ENCODE results near the gene SULF2.
"Not testable (repeated sequence)": the region's sequence is repeated elsewhere in the genome, so short reads cannot be mapped to it uniquely, and the experiment has no call there.

Gene SULF2

DNA sequence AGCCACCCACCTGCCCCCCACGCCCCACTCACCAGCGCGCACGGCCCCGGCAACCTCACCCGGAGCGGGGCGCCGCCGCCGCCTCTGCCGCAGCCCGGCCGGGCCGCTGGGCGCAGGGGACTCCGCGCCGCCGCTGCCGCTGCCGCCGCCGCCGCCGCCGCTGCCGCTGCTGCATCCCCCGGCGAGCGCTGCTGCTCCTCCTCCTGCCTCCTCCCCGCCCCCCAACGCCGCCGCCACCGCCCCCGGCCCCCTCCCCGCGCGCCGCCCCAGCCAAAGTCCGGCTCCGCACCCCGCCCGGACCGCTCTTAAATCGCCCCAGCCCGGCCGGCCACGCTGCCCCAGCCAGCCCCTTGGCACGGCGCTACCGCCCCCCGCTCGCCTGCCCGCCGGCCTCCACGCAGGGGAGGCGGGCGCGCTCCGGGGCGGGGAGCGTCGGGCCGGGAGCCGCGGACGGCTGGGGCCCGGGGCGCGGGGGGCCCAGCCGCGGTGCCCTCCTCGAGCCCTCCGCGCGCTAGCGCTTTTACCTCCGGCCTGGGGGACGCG, at the start of gene SULF2:
Gene SULF2, minus strand, starts transcription at position 171 of the 543 bp plus-strand sequence. CDS start 28,118 bp downstream, outside the sequence.
- peak within 1 kb of the TSS; percentile 75 to 81 for H3K4me3 ChIP-seq (ENCODE audit: low read length in 2 of 2)
- peak within 1 kb of the TSS; percentile 47 to 73 for H3K9ac ChIP-seq (ENCODE audit: low read depth in 1 of 2, low read length in 2 of 2)
- peak within 1 kb of the TSS; percentile 81 to 86 for H3K27ac ChIP-seq (ENCODE audit: low read depth in 2 of 2, low read length in 2 of 2)
- H3K9me3 ChIP-seq (ENCODE audit: control insufficient read depth in 2 of 2, low read length in 2 of 2): no peaks in the 10 kb centered on the region
- peaks cover 20 to 24% of the 10 kb centered on the region in 2 donors for H3K4me1 ChIP-seq (ENCODE audit: control insufficient read depth in 2 of 2, insufficient read depth in 2 of 2, low read length in 2 of 2)
- no peaks in the 10 kb centered on the region for H3K27me3 ChIP-seq (ENCODE audit: control insufficient read depth in 2 of 2, insufficient read depth in 2 of 2, low read length in 2 of 2)
- H3K36me3 ChIP-seq (ENCODE audit: control insufficient read depth in 2 of 2, insufficient read depth in 2 of 2, low read length in 2 of 2): no peaks in the 10 kb centered on the region

DNA sequence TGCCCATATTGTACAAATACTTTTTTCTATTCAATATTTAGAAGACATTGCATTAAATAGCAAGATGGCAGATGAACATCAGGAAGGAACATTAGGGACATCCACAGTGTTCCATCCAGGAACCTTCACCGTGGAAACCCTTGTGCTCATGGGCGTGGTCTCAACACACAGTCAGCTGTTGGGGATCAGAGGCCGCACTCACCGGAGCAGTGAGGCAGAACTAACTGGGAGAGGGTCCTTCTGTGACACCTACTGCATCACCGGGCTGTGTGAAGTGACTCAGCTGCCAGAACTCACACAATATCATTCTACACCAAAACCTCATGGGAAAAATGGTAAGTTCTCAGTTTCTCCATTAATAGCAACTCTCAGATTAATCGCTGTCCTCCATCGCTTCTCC, 46.4 kb upstream of the SULF2 start:
- not testable (repeated sequence) for H3K27me3 ChIP-seq (ENCODE audit: control insufficient read depth in 2 of 2, insufficient read depth in 2 of 2, low read length in 2 of 2); H3K9me3 ChIP-seq (ENCODE audit: control insufficient read depth in 2 of 2, low read length in 2 of 2); H3K36me3 ChIP-seq (ENCODE audit: control insufficient read depth in 2 of 2, insufficient read depth in 2 of 2, low read length in 2 of 2); H3K27ac ChIP-seq (ENCODE audit: low read depth in 2 of 2, low read length in 2 of 2); H3K4me1 ChIP-seq (ENCODE audit: control insufficient read depth in 2 of 2, insufficient read depth in 2 of 2, low read length in 2 of 2); H3K9ac ChIP-seq (ENCODE audit: low read depth in 1 of 2, low read length in 2 of 2); H3K4me3 ChIP-seq (ENCODE audit: low read length in 2 of 2)

DNA sequence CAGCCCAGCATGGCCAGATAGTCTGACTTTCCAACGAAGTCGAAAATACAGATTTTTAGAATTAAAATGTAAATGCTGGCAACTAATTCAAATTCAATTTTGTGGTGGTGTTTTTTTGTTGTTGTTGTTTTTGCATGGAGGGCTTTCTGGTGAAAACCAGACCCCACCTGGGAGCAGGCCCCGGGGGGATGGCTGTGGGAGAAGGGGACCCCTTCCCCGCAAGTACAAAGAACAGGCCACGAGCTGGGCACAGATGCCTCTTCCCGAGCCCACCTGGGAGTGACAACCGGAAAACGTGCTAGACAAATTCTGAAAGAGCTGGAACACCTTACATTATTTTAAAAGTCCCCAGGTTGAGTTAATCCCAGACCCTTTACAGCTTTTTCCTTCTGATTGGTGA, 41.4 kb upstream of the SULF2 start:
- not testable (repeated sequence) for H3K9me3 ChIP-seq (ENCODE audit: control insufficient read depth in 2 of 2, low read length in 2 of 2); H3K27me3 ChIP-seq (ENCODE audit: control insufficient read depth in 2 of 2, insufficient read depth in 2 of 2, low read length in 2 of 2); H3K4me1 ChIP-seq (ENCODE audit: control insufficient read depth in 2 of 2, insufficient read depth in 2 of 2, low read length in 2 of 2); H3K27ac ChIP-seq (ENCODE audit: low read depth in 2 of 2, low read length in 2 of 2); H3K36me3 ChIP-seq (ENCODE audit: control insufficient read depth in 2 of 2, insufficient read depth in 2 of 2, low read length in 2 of 2); H3K4me3 ChIP-seq (ENCODE audit: low read length in 2 of 2); H3K9ac ChIP-seq (ENCODE audit: low read depth in 1 of 2, low read length in 2 of 2)

DNA sequence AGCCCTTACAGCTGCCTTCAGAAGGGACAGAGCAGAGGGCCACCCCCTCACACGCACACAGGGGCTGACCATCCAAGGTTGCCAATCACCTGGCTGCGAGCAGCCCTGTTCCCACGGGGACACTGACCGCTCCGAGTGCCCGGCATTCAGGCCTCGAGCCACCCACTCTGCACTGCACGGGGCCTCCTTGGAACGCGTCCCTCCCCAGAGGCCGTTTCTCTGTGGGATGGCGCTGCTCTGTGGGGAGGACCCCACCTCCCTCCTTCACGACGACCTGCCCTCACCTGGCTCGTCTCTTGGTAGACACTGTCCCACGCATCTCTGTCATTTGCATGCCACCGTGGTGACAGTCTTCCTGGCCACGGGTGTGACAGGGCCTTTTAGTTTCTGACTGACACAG, 40.7 kb upstream of the SULF2 start:
- H3K36me3 ChIP-seq (ENCODE audit: control insufficient read depth in 2 of 2, insufficient read depth in 2 of 2, low read length in 2 of 2); H3K27ac ChIP-seq (ENCODE audit: low read depth in 2 of 2, low read length in 2 of 2); H3K9ac ChIP-seq (ENCODE audit: low read depth in 1 of 2, low read length in 2 of 2); H3K9me3 ChIP-seq (ENCODE audit: control insufficient read depth in 2 of 2, low read length in 2 of 2); H3K4me3 ChIP-seq (ENCODE audit: low read length in 2 of 2); H3K27me3 ChIP-seq (ENCODE audit: control insufficient read depth in 2 of 2, insufficient read depth in 2 of 2, low read length in 2 of 2); H3K4me1 ChIP-seq (ENCODE audit: control insufficient read depth in 2 of 2, insufficient read depth in 2 of 2, low read length in 2 of 2): not testable (repeated sequence)

DNA sequence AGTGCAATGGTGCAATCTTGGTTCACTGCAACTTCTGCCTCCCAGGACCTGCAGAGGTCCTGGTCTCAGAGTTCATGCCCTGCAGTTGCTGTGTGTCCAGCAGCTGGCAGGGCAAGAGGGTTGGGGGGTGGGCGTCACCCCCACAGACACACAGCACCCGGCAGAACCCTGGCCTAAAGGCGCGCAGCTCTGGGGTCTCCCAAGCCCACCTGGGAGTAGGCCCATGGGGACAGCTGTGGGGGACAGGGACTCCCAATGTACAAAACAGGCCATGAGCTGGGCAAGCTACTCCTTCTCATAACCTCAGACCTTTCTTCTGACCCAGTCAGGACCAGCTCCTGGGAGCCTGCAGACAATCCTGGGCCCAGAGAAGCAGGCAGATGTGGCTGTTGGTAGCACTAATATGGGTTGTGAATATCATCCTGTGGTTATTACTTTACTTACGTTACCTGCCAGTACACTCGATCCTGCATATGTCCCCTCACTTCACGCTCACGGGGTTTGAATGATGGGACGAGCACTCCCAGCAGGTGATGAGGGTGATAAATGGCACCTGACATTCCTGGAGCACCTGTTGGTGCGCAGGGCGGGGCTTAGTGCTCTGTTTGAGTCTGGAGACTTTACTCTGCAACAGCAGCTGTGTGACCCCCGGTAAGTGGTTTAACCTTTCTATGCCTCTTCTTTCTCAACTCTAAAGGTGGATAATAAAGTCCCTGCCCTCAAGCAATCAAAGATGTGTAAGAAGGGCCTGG, 39.9 kb upstream of the SULF2 start:
- Histone ChIP-seq H3K27me3 (ENCODE audit: control insufficient read depth in 2 of 2, insufficient read depth in 2 of 2, low read length in 2 of 2) (no peaks in the 10 kb centered on the region), H3K27ac (ENCODE audit: low read depth in 2 of 2, low read length in 2 of 2) (no peak overlapping the region), H3K9me3 (ENCODE audit: control insufficient read depth in 2 of 2, low read length in 2 of 2) (no peaks in the 10 kb centered on the region), H3K9ac (ENCODE audit: low read depth in 1 of 2, low read length in 2 of 2) (no peak overlapping the region), H3K36me3 (ENCODE audit: control insufficient read depth in 2 of 2, insufficient read depth in 2 of 2, low read length in 2 of 2) (no peaks in the 10 kb centered on the region), H3K4me3 (ENCODE audit: low read length in 2 of 2) (no peak overlapping the region), H3K4me1 (ENCODE audit: control insufficient read depth in 2 of 2, insufficient read depth in 2 of 2, low read length in 2 of 2) (no peaks in the 10 kb centered on the region)

DNA sequence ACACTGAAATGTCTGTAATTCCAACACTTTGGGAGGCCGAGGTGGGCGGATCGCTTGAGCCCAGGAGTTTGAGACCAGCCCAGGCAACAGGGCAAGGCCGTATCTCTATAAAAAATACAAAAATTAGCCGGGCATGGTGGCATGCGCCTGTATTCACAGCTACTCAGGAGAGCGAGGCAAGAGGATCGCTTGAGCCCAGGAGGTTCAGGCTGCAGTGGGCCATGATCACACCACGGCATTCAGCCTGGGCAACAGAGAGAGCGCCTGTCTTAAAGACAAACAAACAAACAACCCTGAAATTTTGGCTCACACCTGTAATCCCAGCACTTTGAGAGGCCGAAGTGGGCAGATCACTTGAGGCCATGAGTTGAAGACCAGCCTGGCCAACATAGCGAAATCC, 38.7 kb upstream of the SULF2 start:
- not testable (repeated sequence) for H3K4me1 ChIP-seq (ENCODE audit: control insufficient read depth in 2 of 2, insufficient read depth in 2 of 2, low read length in 2 of 2); H3K9me3 ChIP-seq (ENCODE audit: control insufficient read depth in 2 of 2, low read length in 2 of 2); H3K36me3 ChIP-seq (ENCODE audit: control insufficient read depth in 2 of 2, insufficient read depth in 2 of 2, low read length in 2 of 2); H3K9ac ChIP-seq (ENCODE audit: low read depth in 1 of 2, low read length in 2 of 2); H3K4me3 ChIP-seq (ENCODE audit: low read length in 2 of 2); H3K27me3 ChIP-seq (ENCODE audit: control insufficient read depth in 2 of 2, insufficient read depth in 2 of 2, low read length in 2 of 2); H3K27ac ChIP-seq (ENCODE audit: low read depth in 2 of 2, low read length in 2 of 2)

DNA sequence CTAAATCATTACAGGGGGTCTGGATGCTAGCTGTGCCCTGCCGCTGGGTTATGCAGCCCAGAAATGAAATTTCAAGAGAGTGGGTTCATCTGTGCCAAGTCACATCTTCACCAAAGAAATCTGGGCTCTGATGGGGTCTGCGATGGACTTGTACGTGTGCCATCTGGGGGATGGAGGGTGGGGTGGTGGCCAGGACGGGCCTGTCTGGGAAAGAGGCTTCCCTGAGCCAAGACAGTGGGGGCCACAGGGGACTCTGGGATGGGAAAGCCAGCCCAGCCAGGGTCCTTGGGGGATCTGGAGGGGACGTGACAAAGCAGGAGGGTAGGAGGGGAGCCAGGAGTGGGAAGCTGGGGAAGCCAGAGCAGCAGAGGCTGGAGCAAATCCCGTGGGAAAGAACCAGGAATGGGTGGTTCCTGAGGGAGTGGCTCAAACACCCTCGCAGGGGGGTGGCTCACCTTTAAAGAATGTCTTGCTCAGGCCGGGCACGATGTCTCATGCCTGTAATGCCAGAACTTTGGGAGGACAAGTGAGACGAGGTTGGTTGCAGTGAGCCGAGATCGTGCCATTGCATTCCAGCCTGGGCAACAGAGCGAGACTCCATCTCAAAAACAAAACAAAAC, 36.3 kb upstream of the SULF2 start:
- H3K4me3 ChIP-seq (ENCODE audit: low read length in 2 of 2): no peak overlapping the region
- H3K9ac ChIP-seq (ENCODE audit: low read depth in 1 of 2, low read length in 2 of 2): no peak overlapping the region
- H3K4me1 ChIP-seq (ENCODE audit: control insufficient read depth in 2 of 2, insufficient read depth in 2 of 2, low read length in 2 of 2): no peaks in the 10 kb centered on the region
- H3K9me3 ChIP-seq (ENCODE audit: control insufficient read depth in 2 of 2, low read length in 2 of 2): no peaks in the 10 kb centered on the region
- H3K36me3 ChIP-seq (ENCODE audit: control insufficient read depth in 2 of 2, insufficient read depth in 2 of 2, low read length in 2 of 2): no peaks in the 10 kb centered on the region
- H3K27ac ChIP-seq (ENCODE audit: low read depth in 2 of 2, low read length in 2 of 2): no peak overlapping the region
- peaks cover 4% of the 10 kb centered on the region in 2 donors for H3K27me3 ChIP-seq (ENCODE audit: control insufficient read depth in 2 of 2, insufficient read depth in 2 of 2, low read length in 2 of 2)

DNA sequence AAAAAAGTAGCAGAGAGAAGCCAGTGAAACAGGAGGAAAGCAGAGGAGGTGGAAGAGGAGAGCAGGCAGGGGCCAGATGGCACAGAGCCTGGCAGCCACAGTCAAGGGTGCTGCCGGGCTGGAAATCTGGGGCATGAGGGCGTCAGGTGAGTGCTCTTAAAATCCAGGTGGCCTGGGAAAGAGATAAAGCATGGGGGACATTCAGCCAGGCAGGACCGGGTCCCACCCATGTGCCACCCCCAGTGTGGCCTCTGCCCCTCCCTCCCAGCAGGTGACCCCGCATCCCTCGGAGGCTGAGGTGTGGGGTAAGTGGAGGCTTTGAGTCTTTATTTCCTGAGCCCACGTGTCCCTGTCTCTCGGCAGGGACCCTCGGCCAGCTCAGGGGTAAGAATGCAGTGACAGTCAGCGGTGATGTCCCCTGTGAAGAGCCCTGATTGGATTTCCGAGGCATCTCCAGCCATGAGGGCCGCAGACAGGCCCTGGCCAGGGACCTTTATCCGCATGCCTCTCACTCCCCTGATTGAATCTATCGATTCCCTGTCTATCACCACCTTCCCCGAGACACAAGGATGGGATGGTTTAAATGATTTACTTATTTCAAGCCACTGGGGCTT, 33.8 kb upstream of the SULF2 start:
- Histone ChIP-seq H3K27me3 (ENCODE audit: control insufficient read depth in 2 of 2, insufficient read depth in 2 of 2, low read length in 2 of 2) (peaks cover 4 to 7% of the 10 kb centered on the region in 2 donors), H3K36me3 (ENCODE audit: control insufficient read depth in 2 of 2, insufficient read depth in 2 of 2, low read length in 2 of 2) (no peaks in the 10 kb centered on the region)

DNA sequence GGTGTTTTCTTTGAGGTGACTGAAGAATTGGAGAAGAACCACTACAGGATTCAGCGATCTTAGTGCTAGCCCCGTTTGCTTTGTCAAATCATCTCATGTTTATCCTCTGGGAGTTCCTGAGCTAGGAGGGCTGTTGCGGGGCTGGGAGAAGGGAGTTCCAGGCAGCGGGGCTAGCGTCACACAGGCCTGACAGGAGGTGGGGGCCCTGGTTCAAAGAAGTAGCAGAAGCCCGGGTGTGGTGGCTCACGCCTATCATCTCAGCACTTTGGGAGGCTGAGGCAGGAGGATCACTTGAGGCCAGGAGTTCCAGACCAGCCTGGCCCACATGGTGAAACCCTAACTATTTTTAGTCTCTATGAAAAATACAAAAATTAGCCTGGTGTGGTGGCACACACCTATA, 33.2 kb upstream of the SULF2 start:
- no peaks in the 10 kb centered on the region for H3K4me1 ChIP-seq (ENCODE audit: control insufficient read depth in 2 of 2, insufficient read depth in 2 of 2, low read length in 2 of 2)
- H3K27ac ChIP-seq (ENCODE audit: low read depth in 2 of 2, low read length in 2 of 2): no peak overlapping the region
- H3K9ac ChIP-seq (ENCODE audit: low read depth in 1 of 2, low read length in 2 of 2): no peak overlapping the region
- H3K27me3 ChIP-seq (ENCODE audit: control insufficient read depth in 2 of 2, insufficient read depth in 2 of 2, low read length in 2 of 2): peaks cover 4 to 7% of the 10 kb centered on the region in 2 donors
- H3K4me3 ChIP-seq (ENCODE audit: low read length in 2 of 2): no peak overlapping the region
- H3K9me3 ChIP-seq (ENCODE audit: control insufficient read depth in 2 of 2, low read length in 2 of 2): no peaks in the 10 kb centered on the region
- H3K36me3 ChIP-seq (ENCODE audit: control insufficient read depth in 2 of 2, insufficient read depth in 2 of 2, low read length in 2 of 2): no peaks in the 10 kb centered on the region

More for the DNA sequence above, 33.8 kb upstream of the SULF2 start:
- Histone ChIP-seq H3K4me3 (ENCODE audit: low read length in 2 of 2) (no peak overlapping the region), H3K9me3 (ENCODE audit: control insufficient read depth in 2 of 2, low read length in 2 of 2) (no peaks in the 10 kb centered on the region), H3K4me1 (ENCODE audit: control insufficient read depth in 2 of 2, insufficient read depth in 2 of 2, low read length in 2 of 2) (no peaks in the 10 kb centered on the region), H3K27ac (ENCODE audit: low read depth in 2 of 2, low read length in 2 of 2) (no peak overlapping the region), H3K9ac (ENCODE audit: low read depth in 1 of 2, low read length in 2 of 2) (no peak overlapping the region)

DNA sequence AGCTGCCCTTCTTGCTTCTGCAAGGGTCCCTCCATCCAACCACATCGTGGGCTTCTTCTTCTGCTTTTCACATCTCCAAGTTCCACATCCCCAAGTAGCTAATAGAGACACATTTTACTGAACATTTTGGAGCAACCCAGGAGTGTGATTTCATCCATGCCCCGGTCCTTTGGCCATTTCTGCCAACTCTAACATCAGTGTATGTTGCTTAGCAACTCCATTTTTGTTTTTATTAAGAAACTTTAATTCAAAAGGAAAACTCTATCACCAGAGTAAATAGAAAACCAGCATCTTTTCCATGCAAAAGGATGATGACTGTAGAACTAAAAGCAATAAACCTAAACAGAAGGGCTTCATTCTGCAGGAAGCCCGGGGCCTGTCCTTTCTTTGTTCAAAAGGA, 32.7 kb upstream of the SULF2 start:
- H3K27ac ChIP-seq (ENCODE audit: low read depth in 2 of 2, low read length in 2 of 2): no peak overlapping the region
- H3K9ac ChIP-seq (ENCODE audit: low read depth in 1 of 2, low read length in 2 of 2): no peak overlapping the region
- H3K4me1 ChIP-seq (ENCODE audit: control insufficient read depth in 2 of 2, insufficient read depth in 2 of 2, low read length in 2 of 2): no peaks in the 10 kb centered on the region
- no peak overlapping the region for H3K4me3 ChIP-seq (ENCODE audit: low read length in 2 of 2)
- peaks cover 4 to 7% of the 10 kb centered on the region in 2 donors for H3K27me3 ChIP-seq (ENCODE audit: control insufficient read depth in 2 of 2, insufficient read depth in 2 of 2, low read length in 2 of 2)
- H3K36me3 ChIP-seq (ENCODE audit: control insufficient read depth in 2 of 2, insufficient read depth in 2 of 2, low read length in 2 of 2): no peaks in the 10 kb centered on the region
- no peaks in the 10 kb centered on the region for H3K9me3 ChIP-seq (ENCODE audit: control insufficient read depth in 2 of 2, low read length in 2 of 2)

Data from mucosa of rectum (tissue), 2 donors.